ENCODE data around the gene CLEC18B. TPM values are rescaled to one million over a fixed set of nuclear protein-coding genes. Genes with fewer than 3 reads are reported as not detected.
A peak's percentile ranks its signal among the peaks of the same experiment; 100 is the strongest.

Gene CLEC18B
- total RNA-seq, 1 donor from 2014 or later: not detected

DNA sequence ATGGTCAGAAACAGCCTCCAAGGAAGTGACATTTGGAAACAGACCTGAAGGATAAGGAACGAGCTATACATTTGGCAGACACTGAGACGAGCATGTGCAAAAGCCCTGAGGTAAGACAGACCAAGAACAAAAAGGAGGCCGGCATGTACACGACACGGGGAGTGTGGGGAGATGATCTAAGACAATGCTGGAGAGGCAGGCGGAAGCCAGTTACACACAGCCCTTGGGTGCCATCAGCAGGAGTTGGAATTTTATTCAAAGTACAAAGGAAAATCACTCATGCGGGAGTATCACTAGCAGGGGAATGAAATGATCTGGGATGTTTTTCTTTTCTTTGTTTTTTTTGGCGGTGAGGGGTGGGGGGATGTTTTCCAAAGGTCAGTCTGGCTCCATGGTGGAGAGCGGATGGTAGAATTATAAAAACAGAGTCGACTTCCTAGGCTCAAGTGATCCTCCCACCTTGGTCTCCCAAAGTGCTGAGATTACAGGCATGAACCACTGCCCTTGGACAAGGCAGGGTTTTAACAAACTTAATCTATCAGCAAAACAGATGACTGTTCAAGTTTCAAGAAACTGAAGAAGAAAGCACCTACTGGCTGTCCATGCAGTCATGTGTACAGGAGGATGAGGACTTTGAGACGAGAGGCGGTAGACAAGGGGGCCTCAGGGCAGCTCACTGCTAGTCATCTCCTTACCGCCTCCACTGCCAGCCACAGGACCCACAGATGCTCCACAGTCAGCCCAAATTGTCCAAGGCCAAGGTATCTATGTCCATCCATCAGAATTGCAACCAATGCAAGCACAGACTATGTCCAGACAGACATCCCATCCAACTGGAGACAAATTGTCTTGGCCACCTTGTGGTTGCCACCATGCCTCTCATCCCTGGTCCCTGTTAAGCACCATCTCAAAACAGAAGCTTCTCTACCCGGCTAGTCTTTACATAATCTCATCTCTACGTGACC, 59.4 kb downstream of the CLEC18B start:
- peak; percentile 25 to 48 for DNase-seq (ENCODE audit: low read depth in 2 of 2)

Other genes starting within 250 kb of the CLEC18B start
- 66.4 and 75.2 TPM in 2 replicates for gene PSMD7, start 124.7 kb downstream of the CLEC18B start, total RNA-seq
- gene NPIPB15, start 45.2 kb downstream of the CLEC18B start, total RNA-seq: 0.13 TPM in 1 of 2 replicates, not detected in the other
- gene GLG1, start 185.6 kb upstream of the CLEC18B start, total RNA-seq: 66.8 and 89.9 TPM in 2 replicates
- 22.8 and 23.0 TPM in 2 replicates for gene RFWD3, start 245.4 kb upstream of the CLEC18B start, total RNA-seq

Data from dermis microvascular lymphatic vessel endothelial cell (primary cell).